ENCODE measurements around the gene COL27A1.

The COL27A1 gene

DNA sequence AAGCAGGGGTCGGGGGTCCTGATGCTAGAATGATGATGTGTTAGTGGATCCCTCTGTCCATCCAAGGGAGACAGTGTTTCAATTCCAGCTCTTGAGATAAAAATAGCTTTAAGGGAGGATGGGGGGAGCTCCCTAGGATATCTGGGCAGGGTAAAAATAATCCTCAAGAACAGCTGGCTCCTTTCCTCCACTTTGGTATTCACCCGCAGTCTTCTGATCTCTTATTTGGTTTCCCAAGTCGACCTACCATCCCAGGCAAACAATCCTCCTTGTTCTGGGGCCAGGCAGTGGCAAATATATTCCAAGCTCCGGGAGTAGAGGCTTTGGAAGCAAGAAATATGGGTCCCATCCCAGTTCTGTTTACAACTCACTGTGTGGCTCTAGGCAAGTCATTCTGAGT, 14.5 kb upstream of the COL27A1 start:
- no peak overlapping the region for H3K4me3 ChIP-seq (replicated peaks; ENCODE audit: low read depth, low read length)
- DNase-seq (ENCODE audit: low read depth) = no peak
- TF ChIP-seq CTCF (IDR thresholded peaks at IDR 0.05; ENCODE audit: low read length, missing control alignments) = no peak

DNA sequence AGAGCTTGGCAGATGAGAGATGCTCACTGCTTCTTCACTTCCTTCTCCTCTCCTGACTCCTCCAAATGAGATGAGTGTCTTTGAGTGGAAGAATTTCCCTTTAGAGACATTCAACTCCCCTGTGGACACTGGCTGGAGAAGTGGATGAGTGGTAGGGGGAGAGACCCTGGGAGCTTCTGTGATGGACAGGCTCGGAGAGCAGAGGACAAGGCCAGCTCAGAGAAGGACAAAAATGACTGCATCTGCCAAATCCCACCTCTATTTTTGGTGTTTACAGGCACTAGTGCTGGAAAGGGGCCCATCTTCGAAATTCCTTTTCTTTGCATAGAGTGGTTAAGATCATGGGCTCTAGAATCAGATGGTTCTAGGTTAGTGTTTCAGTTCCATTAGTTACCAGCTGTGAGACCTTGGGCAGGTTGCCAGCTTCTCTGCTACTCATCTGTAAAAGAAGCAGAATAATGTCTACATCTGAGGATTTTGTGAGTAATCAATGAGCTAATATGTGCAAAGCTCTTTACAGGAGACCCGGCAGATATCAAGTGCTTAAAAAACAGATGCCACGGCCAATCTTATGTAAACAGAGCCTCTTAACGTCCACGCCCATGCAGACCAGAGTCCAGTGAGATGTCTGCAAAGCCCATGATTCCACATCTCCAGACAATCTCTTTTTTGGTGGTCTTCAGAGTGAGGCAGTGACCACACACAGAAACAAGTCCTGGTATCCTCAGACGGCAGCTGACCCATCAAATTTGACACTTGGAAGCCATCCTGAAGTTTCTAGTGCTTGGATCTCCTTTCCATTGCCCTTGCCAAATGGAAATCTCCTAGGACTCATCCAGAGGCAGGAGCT, 13.6 kb upstream of the COL27A1 start:
- H3K4me3 ChIP-seq (replicated peaks; ENCODE audit: low read depth, low read length) = no peak overlapping the region
- no peak for TF ChIP-seq CTCF (IDR thresholded peaks at IDR 0.05; ENCODE audit: low read length, missing control alignments)
- peak; percentile 11 for DNase-seq (ENCODE audit: low read depth)

- TF ChIP-seq CTCF (IDR thresholded peaks at IDR 0.05; ENCODE audit: low read length, missing control alignments) = no peak
Observed at GRCh38 chr9:114143234-114143633, 12.1 kb upstream of the COL27A1 start.

DNA sequence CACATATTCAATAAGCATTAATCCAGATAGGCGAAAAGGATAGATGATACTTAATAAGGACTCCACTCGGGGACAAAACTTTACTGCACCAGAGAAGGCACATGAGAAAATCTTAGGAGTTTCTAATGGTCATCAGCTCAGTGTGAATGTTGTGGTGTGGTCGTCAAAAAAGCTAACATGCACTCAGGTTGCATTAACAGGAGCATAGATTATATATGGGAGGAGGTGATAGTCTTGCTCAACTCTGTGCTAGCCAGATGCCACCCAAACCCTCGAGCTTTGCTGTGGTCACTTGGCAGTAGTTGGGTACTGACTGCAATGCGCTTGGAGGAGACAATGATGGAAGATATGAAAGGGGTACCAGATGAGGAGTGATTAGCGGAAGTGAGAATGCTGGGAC, 8.6 kb upstream of the COL27A1 start:
- H3K4me3 ChIP-seq (replicated peaks; ENCODE audit: low read depth, low read length) = no peak overlapping the region
- no peak for TF ChIP-seq CTCF (IDR thresholded peaks at IDR 0.05; ENCODE audit: low read length, missing control alignments)
- DNase-seq (ENCODE audit: low read depth) = no peak

More at GRCh38 chr9:114143234-114143633, 12.1 kb upstream of the COL27A1 start:
- no peak for DNase-seq (ENCODE audit: low read depth)
- no peak overlapping the region for H3K4me3 ChIP-seq (replicated peaks; ENCODE audit: low read depth, low read length)

GRCh38 chr9:114149181-114149580, 6.2 kb upstream of the COL27A1 start:
- H3K4me3 ChIP-seq (replicated peaks; ENCODE audit: low read depth, low read length) = no peak overlapping the region
- no peak for DNase-seq (ENCODE audit: low read depth)
- no peak for TF ChIP-seq CTCF (IDR thresholded peaks at IDR 0.05; ENCODE audit: low read length, missing control alignments)

DNA sequence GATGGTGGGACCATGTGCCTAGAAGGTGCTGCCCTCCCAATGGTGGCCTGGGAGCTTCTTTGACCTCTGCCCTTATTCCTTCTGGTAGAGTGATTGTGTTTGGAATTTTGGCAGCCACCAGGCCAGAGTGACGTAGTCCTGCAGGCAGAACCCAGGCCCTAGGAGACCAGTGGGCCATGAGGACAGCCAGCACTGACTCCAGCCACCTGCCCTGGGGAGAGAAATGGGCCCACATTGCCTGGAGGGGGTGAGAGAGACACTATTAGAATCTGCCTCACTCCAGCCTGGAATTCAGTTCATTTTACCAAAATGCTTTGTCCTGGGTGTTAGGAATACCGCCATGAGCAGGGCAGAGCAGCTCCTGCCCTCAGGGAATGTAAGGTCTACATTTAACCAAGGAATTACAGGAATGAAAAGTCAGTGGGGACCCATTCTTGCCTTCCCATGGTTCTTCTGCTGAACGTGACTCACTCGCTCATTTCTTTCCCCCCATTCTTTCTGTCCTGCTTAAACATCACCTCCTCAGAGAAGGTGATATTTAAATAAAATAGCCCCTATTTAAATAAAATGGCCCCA, 5.5 kb upstream of the COL27A1 start:
- no peak for TF ChIP-seq CTCF (IDR thresholded peaks at IDR 0.05; ENCODE audit: low read length, missing control alignments)
- no peak overlapping the region for H3K4me3 ChIP-seq (replicated peaks; ENCODE audit: low read depth, low read length)
- no peak for DNase-seq (ENCODE audit: low read depth)
